Kidney (tissue), 14 donors: ENCODE measurements around the gene R3HDML. TPM values are rescaled to one million over a fixed set of nuclear protein-coding genes. Genes with fewer than 3 reads are reported as not detected.

ENCODE experiments used
- DNase-seq, 5 donors: peaks; one replicate each; pipeline ENCODE4 v3.0.0-alpha.2; 2013 to 2020
- FAIRE-seq: peaks from 2 replicates; lab custom pipeline; 2012; peaks lifted over from hg19 to GRCh38; lab: Jason Lieb, UNC
- H3K27ac ChIP-seq, 2 donors: one replicate each; pipeline ENCODE4 v1.7.0; 2013; ENCODE audit warnings: low read depth in 2 of 2, low read length in 2 of 2, inconsistent platforms in 1 of 2
- H3K27me3 ChIP-seq: one replicate; pipeline ENCODE4 v1.7.1; 2013; ENCODE audit warnings: low read length, inconsistent platforms; ENCODE audit not compliant: control insufficient read depth, insufficient read depth
- H3K36me3 ChIP-seq, 3 donors: one replicate each; pipeline versions ENCODE4 v1.7.0 to v1.7.1; 2013; ENCODE audit warnings: low read length in 3 of 3, control low read depth in 1 of 3, inconsistent platforms in 1 of 3; ENCODE audit not compliant: insufficient read depth in 3 of 3, control insufficient read depth in 2 of 3
- H3K4me1 ChIP-seq, 3 donors: one replicate each; pipeline versions ENCODE4 v1.7.0 to v1.7.1; 2013; ENCODE audit warnings: low read length in 3 of 3, inconsistent platforms in 1 of 3, low read depth in 1 of 3; ENCODE audit not compliant: control insufficient read depth in 2 of 3, insufficient read depth in 2 of 3
- H3K4me3 ChIP-seq, 3 donors: one replicate each; pipeline versions ENCODE4 v1.7.0 to v1.8.1; 2013; ENCODE audit warnings: low read length in 3 of 3, control low read depth in 1 of 3, inconsistent platforms in 1 of 3
- H3K9ac ChIP-seq, 3 donors: one replicate each; pipeline versions ENCODE4 v1.7.0 to v1.7.1; 2013; ENCODE audit warnings: low read length in 3 of 3, control low read depth in 1 of 3, inconsistent platforms in 1 of 3
- H3K9me3 ChIP-seq, 3 donors: one replicate each; pipeline versions ENCODE4 v1.7.0 to v1.7.1; 2013; ENCODE audit warnings: low read length in 3 of 3, control low read depth in 1 of 3, inconsistent platforms in 1 of 3; ENCODE audit not compliant: control insufficient read depth in 2 of 3, insufficient read depth in 1 of 3
- intact Hi-C: fragments of 100-400 bp; cut with DNase I; formaldehyde crosslinking; loops from one replicate; pipeline ENCODE4 v1.11.1; 2022
- polyA plus RNA-seq: library from polyadenylated mRNA; stranded (reverse); fragments of 350-450 nt; fragmentation: Illumina TruSeq; extraction: RNeasy Lipid Tissue Mini Kit (QIAGEN cat#74804); gene quantifications from one replicate; pipeline ENCODE4 v1.2.3, GENCODE V29; 2014; ENCODE audit warnings: low read depth, low replicate concordance; ENCODE audit not compliant: insufficient read depth
- total RNA-seq: library from RNA; stranded (reverse); fragmentation: NEBNext Ultra II Directional; extraction: Animal tissue kit (Norgen Biotek cat#: 25700); gene quantifications from one replicate; pipeline ENCODE4 v1.2.1, GENCODE V29; 2021
- TF ChIP-seq, protein P1 (sequence below): IDR thresholded peaks from 3 replicates; pipeline ENCODE4 v1.5.1; 2012; ENCODE audit warnings: mild to moderate bottlenecking, moderate library complexity, borderline replicate concordance; ENCODE audit not compliant: insufficient read depth; ENCODE audit errors: extremely low read depth
- donor health status: control.
- donor health status: control.
- donor health status: control.
- donor health status: control.
- donor health status: control.
- donor health status: DM: yes; HTN: yes; CAD: no.
- donor health status: Normal renal cell carcinoma (clear cell type).

R3HDML gene
- total and polyA plus RNA-seq, 2 donors from 2014 or later = not detected

DNA sequence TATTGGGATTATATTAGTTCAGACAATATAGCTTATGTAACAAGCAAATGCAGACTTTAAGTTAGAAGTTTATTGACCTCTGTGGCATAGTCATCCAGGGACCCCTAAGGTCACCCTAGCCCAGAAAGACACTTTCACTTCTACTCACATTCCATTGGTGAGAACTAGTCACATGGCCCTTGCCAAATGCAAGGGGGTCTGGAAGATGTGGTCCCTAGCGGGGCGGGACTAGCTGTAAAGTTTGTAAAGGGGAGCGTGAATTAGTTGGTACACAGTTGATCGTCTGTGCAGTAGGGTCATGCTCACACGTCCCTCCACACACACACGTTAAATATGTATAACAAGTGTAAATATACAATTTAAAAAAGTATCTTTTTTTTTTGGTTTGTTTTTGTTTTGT, 27.9 kb downstream of the R3HDML start:
- FAIRE-seq = no peak
- H3K27ac ChIP-seq = no peak overlapping the region
- no peaks in the 10 kb centered on the region for H3K27me3 ChIP-seq
- intact Hi-C loops = no loop called here
- peaks cover 0 to 3% (median 0%) of the 10 kb centered on the region in 3 donors for H3K36me3 ChIP-seq
- no peaks in the 10 kb centered on the region for H3K4me1 ChIP-seq
- DNase-seq = no peak
- TF ChIP-seq, protein P1, sequence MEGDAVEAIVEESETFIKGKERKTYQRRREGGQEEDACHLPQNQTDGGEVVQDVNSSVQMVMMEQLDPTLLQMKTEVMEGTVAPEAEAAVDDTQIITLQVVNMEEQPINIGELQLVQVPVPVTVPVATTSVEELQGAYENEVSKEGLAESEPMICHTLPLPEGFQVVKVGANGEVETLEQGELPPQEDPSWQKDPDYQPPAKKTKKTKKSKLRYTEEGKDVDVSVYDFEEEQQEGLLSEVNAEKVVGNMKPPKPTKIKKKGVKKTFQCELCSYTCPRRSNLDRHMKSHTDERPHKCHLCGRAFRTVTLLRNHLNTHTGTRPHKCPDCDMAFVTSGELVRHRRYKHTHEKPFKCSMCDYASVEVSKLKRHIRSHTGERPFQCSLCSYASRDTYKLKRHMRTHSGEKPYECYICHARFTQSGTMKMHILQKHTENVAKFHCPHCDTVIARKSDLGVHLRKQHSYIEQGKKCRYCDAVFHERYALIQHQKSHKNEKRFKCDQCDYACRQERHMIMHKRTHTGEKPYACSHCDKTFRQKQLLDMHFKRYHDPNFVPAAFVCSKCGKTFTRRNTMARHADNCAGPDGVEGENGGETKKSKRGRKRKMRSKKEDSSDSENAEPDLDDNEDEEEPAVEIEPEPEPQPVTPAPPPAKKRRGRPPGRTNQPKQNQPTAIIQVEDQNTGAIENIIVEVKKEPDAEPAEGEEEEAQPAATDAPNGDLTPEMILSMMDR = no peak
- no peaks in the 10 kb centered on the region for H3K9me3 ChIP-seq
- no peak overlapping the region for H3K4me3 ChIP-seq
- no peak overlapping the region for H3K9ac ChIP-seq

DNA sequence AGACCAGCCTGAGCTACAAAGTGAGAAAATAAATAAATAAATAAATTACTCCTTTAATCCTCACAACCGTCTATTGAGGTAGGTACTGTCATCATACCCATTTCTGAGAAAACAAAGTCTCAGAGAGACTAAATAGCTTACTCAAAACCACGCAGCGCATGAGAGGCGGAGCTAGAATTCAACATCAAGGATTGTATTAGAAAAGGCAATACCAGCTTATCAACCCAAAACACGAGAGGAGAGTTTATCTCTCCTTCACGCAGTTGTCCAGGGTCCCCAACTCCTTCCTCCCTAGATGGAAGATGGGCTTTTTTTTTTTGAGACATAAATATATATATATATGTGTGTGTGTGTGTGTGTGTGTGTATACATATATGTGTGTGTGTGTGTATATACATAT, 30.9 kb downstream of the R3HDML start:
- Histone ChIP-seq H3K4me1 (no peaks in the 10 kb centered on the region), H3K9ac (no peak overlapping the region), H3K9me3 (no peaks in the 10 kb centered on the region), H3K4me3 (no peak overlapping the region), H3K27ac (no peak overlapping the region), H3K36me3 (no peaks in the 10 kb centered on the region), H3K27me3 (no peaks in the 10 kb centered on the region)
- DNase-seq = no peak
- FAIRE-seq = no peak
- intact Hi-C loops = no loop called here
- TF ChIP-seq, protein P1 = no peak

DNA sequence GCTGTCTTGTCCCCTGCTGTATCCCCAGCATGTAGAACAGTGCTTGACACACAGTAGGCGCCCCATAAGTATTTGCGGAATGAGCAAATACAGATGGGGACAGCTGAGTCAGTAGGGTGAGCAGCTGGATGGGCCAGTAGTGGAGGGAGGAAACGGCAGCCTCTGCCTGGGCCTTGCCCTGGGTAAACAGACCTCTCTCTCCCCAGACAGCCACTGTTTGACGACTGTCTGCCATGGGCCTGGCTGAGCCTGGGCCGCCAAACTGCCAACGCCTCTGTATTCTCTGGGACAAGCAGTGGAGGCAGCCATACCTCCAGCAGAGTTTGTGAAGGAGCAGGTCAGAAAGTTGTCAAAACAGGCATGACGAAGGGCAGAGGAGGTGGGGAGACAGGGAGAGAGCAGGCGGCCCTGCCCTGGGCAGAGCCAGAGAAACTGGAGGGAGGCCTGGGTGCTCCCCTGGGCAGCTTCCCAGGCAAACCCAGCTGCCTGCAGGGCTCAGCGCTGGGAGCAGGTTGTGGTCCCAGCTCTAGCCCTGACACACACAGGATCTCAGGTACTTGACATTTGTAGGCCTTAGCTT, 33.9 kb downstream of the R3HDML start:
- DNase-seq (no peak), FAIRE-seq (no peak)
- H3K9ac ChIP-seq = no peak overlapping the region
- H3K27ac ChIP-seq = no peak overlapping the region
- TF ChIP-seq, protein P1 = no peak
- H3K27me3 ChIP-seq = no peaks in the 10 kb centered on the region
- H3K4me3 ChIP-seq = no peak overlapping the region
- H3K4me1 ChIP-seq = no peaks in the 10 kb centered on the region
- H3K36me3 ChIP-seq = no peaks in the 10 kb centered on the region
- H3K9me3 ChIP-seq = no peaks in the 10 kb centered on the region
- intact Hi-C loops = no loop called here

DNA sequence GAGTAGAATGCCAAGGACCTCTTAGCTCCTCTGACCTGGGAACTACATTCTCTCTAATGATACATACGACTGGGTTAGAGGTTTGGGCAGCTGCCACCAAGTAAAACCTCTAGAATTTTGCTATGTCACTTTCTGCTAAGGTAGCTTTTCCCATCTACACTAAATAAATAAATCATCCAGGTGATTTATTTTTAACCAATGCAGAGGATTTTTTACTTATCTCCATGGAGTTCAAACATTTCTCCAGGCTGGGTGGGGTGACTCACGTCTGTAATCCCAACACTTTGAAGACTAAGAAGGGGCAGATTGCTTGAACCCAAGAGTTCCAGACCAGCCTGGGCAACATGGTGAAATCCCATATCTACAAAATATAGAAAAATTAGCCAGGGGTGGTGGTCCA, 45.8 kb downstream of the R3HDML start:
- DNase-seq = no peak
- Histone ChIP-seq H3K27me3 (no peaks in the 10 kb centered on the region), H3K36me3 (peaks cover 0 to 5% (median 2%) of the 10 kb centered on the region in 3 donors), H3K27ac (no peak overlapping the region), H3K9me3 (no peaks in the 10 kb centered on the region), H3K4me1 (peaks cover 0 to 3% (median 0%) of the 10 kb centered on the region in 3 donors), H3K9ac (no peak overlapping the region), H3K4me3 (no peak overlapping the region)
- intact Hi-C loops = loop anchor here (10.0 kb wide), 1 partner anchor 232 kb away; no protein-coding TSS in a partner anchor
- TF ChIP-seq, protein P1 = no peak
- FAIRE-seq = no peak
